Measurements from ENCODE around the gene DIP2C. TPM values are rescaled to one million over a fixed set of nuclear protein-coding genes. Genes with fewer than 3 reads are reported as not detected.

Gene DIP2C
- total RNA-seq, 4 donors from 2014 or later = 10.5 to 40.5 (median 19.5) TPM

- intact Hi-C loops (cut with DNase I; ENCODE audit: low total_unique reads) = no loop called here
- H3K4me1 ChIP-seq = no peaks in the 10 kb centered on the region
- no peaks in the 10 kb centered on the region for H3K27me3 ChIP-seq
- TF ChIP-seq POLR2A (IDR thresholded peaks at IDR 0.05) = no peak
- TF ChIP-seq, protein P1, sequence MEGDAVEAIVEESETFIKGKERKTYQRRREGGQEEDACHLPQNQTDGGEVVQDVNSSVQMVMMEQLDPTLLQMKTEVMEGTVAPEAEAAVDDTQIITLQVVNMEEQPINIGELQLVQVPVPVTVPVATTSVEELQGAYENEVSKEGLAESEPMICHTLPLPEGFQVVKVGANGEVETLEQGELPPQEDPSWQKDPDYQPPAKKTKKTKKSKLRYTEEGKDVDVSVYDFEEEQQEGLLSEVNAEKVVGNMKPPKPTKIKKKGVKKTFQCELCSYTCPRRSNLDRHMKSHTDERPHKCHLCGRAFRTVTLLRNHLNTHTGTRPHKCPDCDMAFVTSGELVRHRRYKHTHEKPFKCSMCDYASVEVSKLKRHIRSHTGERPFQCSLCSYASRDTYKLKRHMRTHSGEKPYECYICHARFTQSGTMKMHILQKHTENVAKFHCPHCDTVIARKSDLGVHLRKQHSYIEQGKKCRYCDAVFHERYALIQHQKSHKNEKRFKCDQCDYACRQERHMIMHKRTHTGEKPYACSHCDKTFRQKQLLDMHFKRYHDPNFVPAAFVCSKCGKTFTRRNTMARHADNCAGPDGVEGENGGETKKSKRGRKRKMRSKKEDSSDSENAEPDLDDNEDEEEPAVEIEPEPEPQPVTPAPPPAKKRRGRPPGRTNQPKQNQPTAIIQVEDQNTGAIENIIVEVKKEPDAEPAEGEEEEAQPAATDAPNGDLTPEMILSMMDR (IDR thresholded peaks at IDR 0.05) = no peak
- H3K36me3 ChIP-seq = no peaks in the 10 kb centered on the region
- DNase-seq = no peak
- H3K9me3 ChIP-seq = no peaks in the 10 kb centered on the region
- no peak overlapping the region for H3K4me3 ChIP-seq
- H3K27ac ChIP-seq = no peak overlapping the region
Measured at GRCh38 chr10:568848-569247, 120.6 kb downstream of the DIP2C start.

DNA sequence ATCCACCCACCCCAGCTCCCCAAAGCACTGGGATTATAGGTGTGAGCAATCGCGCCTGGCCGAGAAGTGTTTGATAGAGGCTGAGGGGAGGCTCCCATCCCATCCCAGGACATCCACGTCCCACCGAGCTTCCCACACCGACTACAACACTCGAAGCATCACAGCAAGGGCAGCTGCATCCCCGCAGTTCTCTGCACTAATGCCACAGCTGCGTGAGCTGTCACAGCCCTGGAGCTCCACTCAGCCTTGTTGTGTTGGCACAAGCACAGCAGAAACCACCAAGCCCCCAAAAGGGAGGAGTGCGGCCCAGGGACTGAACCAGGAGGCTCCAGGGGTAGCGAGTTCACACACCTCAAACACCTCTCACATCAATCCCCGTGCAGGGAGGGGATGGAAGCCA, 121.6 kb downstream of the DIP2C start:
- intact Hi-C loops (cut with DNase I; ENCODE audit: low total_unique reads) = no loop called here
- no peaks in the 10 kb centered on the region for H3K27me3 ChIP-seq
- H3K4me3 ChIP-seq = no peak overlapping the region
- no peak overlapping the region for H3K27ac ChIP-seq
- H3K36me3 ChIP-seq = no peaks in the 10 kb centered on the region
- H3K4me1 ChIP-seq = no peaks in the 10 kb centered on the region
- H3K9me3 ChIP-seq = no peaks in the 10 kb centered on the region
- DNase-seq = no peak
- TF ChIP-seq POLR2A (IDR thresholded peaks at IDR 0.05) = no peak
- TF ChIP-seq, protein P1 (IDR thresholded peaks at IDR 0.05) = no peak

GRCh38 chr10:566241-566885, 123.1 kb downstream of the DIP2C start:
- H3K27me3 ChIP-seq = no peaks in the 10 kb centered on the region
- H3K36me3 ChIP-seq = no peaks in the 10 kb centered on the region
- H3K9me3 ChIP-seq = no peaks in the 10 kb centered on the region
- no peak for DNase-seq
- no peak overlapping the region for H3K27ac ChIP-seq
- TF ChIP-seq, protein P1 (IDR thresholded peaks at IDR 0.05) = no peak
- TF ChIP-seq POLR2A (IDR thresholded peaks at IDR 0.05) = no peak
- intact Hi-C loops (cut with DNase I; ENCODE audit: low total_unique reads) = no loop called here
- H3K4me3 ChIP-seq = no peak overlapping the region
- no peaks in the 10 kb centered on the region for H3K4me1 ChIP-seq

GRCh38 chr10:565676-566075, 123.8 kb downstream of the DIP2C start:
- no peak for DNase-seq
- H3K36me3 ChIP-seq = no peaks in the 10 kb centered on the region
- intact Hi-C loops (cut with DNase I; ENCODE audit: low total_unique reads) = no loop called here
- H3K27ac ChIP-seq = no peak overlapping the region
- TF ChIP-seq, protein P1 (IDR thresholded peaks at IDR 0.05) = no peak
- no peak for TF ChIP-seq POLR2A (IDR thresholded peaks at IDR 0.05)
- H3K4me3 ChIP-seq = no peak overlapping the region
- H3K4me1 ChIP-seq = no peaks in the 10 kb centered on the region
- no peaks in the 10 kb centered on the region for H3K27me3 ChIP-seq
- no peaks in the 10 kb centered on the region for H3K9me3 ChIP-seq

DNA sequence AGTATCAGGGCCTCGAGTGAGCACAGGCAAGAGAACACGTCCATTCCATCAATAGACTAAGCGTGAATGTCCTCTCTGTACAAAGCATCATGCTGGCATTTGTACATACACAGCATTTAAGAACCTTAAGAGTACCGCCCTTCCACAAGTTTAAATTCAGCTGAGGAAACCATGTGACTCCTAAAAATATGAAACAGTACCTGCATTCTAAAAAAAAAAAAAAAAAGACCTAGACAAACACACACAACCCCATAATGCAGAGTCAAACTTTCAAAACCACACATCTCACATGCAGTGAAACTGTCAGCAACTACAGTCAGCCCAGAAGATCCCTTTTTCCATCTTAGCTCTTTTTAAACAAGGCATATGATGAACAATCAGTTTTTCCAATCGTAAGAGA, 124.3 kb downstream of the DIP2C start:
- no peak overlapping the region for H3K27ac ChIP-seq
- no peaks in the 10 kb centered on the region for H3K27me3 ChIP-seq
- H3K9me3 ChIP-seq = no peaks in the 10 kb centered on the region
- no peak overlapping the region for H3K4me3 ChIP-seq
- no peaks in the 10 kb centered on the region for H3K4me1 ChIP-seq
- intact Hi-C loops (cut with DNase I; ENCODE audit: low total_unique reads) = no loop called here
- TF ChIP-seq, protein P1 (IDR thresholded peaks at IDR 0.05) = no peak
- TF ChIP-seq POLR2A (IDR thresholded peaks at IDR 0.05) = no peak
- no peak for DNase-seq
- no peaks in the 10 kb centered on the region for H3K36me3 ChIP-seq
